ENCODE measurements around the gene LTBP2.

- no peak for TF ChIP-seq E2F1 (CRISPR knock-in tag; IDR thresholded peaks at IDR 0.05)
- TF ChIP-seq MXI1 (IDR thresholded peaks at IDR 0.05; ENCODE audit: borderline replicate concordance, low read depth, low read length) = no peak
- TF ChIP-seq ZNF687 (CRISPR knock-in tag; IDR thresholded peaks at IDR 0.05) = no peak
- TF ChIP-seq CTCF (CRISPR knock-in tag; IDR thresholded peaks at IDR 0.05) = no peak
- TF ChIP-seq FIP1L1 (IDR thresholded peaks at IDR 0.05; ENCODE audit: borderline replicate concordance, insufficient read depth, low read depth, low read length) = no peak
- no peak for TF ChIP-seq ZBTB33 (CRISPR knock-in tag; IDR thresholded peaks at IDR 0.05)
- TF ChIP-seq CHD2 (IDR thresholded peaks at IDR 0.05; ENCODE audit: low read depth, low read length) = no peak
- TF ChIP-seq ZNF570 (CRISPR knock-in tag; IDR thresholded peaks at IDR 0.05; ENCODE audit: borderline replicate concordance) = no peak
- no peak for TF ChIP-seq ASH2L (IDR thresholded peaks at IDR 0.05; ENCODE audit: insufficient read length, low read depth, low read length)
- TF ChIP-seq STAT6 (CRISPR knock-in tag; IDR thresholded peaks at IDR 0.05; ENCODE audit: borderline replicate concordance) = no peak
- TF ChIP-seq FOXK1 (CRISPR knock-in tag; IDR thresholded peaks at IDR 0.05; ENCODE audit: borderline replicate concordance, low read depth) = no peak
- no peak for TF ChIP-seq HIC2 (CRISPR knock-in tag; IDR thresholded peaks at IDR 0.05; ENCODE audit: low read depth)
- TF ChIP-seq TCF7L2 (IDR thresholded peaks at IDR 0.05; ENCODE audit: low read depth, low read length) = no peak
Observed at GRCh38 chr14:74508844-74509428, 103.1 kb downstream of the LTBP2 start.

All from HepG2 (cell line).